Bronchial epithelial cell (primary cell): Measurements from ENCODE around the gene RFC4. TPM values are rescaled to one million over a fixed set of nuclear protein-coding genes. Genes with fewer than 3 reads are reported as not detected.

Experiments used
- DNase-seq: peaks from one replicate; pipeline ENCODE4 v3.0.0-alpha.2; 2010; ENCODE audit warnings: low read depth
- FAIRE-seq: peaks from 2 replicates; lab custom pipeline; 2011; peaks lifted over from hg19 to GRCh38; lab: Jason Lieb, UNC
- H3K27me3 ChIP-seq: 2 replicates; pipeline ENCODE4 v1.5.1; 2011; ENCODE audit warnings: low read length; ENCODE audit not compliant: control insufficient read depth, insufficient read depth
- H3K36me3 ChIP-seq: 2 replicates; pipeline ENCODE4 v1.5.1; 2011; ENCODE audit warnings: low read length; ENCODE audit not compliant: control insufficient read depth, insufficient read depth
- H3K4me3 ChIP-seq: 2 replicates; pipeline ENCODE4 v1.5.1; 2011; ENCODE audit warnings: mild to moderate bottlenecking, low read depth, low read length, control low read depth
- CTCF ChIP-seq: IDR thresholded peaks from 2 replicates; pipeline ENCODE4 v1.5.1; 2011; ENCODE audit warnings: mild to moderate bottlenecking, moderate library complexity, low read length, control low read depth, inconsistent platforms; ENCODE audit not compliant: insufficient read depth, severe bottlenecking
- total RNA-seq: library from RNA; depleted of rRNA; stranded (reverse); fragments of >200 nt; gene quantifications from 2 replicates; pipeline ENCODE4 v1.2.1, GENCODE V29; 2014

Gene RFC4
- total RNA-seq, 1 donor from 2014 or later = 26.1 TPM

GRCh38 chr3:186760141-186760833, 46.0 kb downstream of the RFC4 start:
- H3K4me3 ChIP-seq = no peak overlapping the region
- TF ChIP-seq CTCF = no peak
- no peaks in the 10 kb centered on the region for H3K36me3 ChIP-seq
- FAIRE-seq (peak; percentile 40), DNase-seq (peak; percentile 99)
- H3K27me3 ChIP-seq = no peaks in the 10 kb centered on the region

- TF ChIP-seq CTCF = no peak
- Histone ChIP-seq H3K36me3 (no peaks in the 10 kb centered on the region), H3K27me3 (no peaks in the 10 kb centered on the region), H3K4me3 (no peak overlapping the region)
- FAIRE-seq (no peak), DNase-seq (no peak)
These were observed 46.9 kb downstream of the RFC4 start for GRCh38 chr3:186759231-186759930.

- no peaks in the 10 kb centered on the region for H3K27me3 ChIP-seq
- DNase-seq (no peak), FAIRE-seq (no peak)
These were observed 48.5 kb downstream of the RFC4 start for GRCh38 chr3:186757686-186758220.

GRCh38 chr3:186757214-186757613, 49.1 kb downstream of the RFC4 start:
- no peak for TF ChIP-seq CTCF
- DNase-seq (no peak), FAIRE-seq (no peak)
- Histone ChIP-seq H3K36me3 (no peaks in the 10 kb centered on the region), H3K4me3 (no peak overlapping the region), H3K27me3 (no peaks in the 10 kb centered on the region)

More at GRCh38 chr3:186757686-186758220, 48.5 kb downstream of the RFC4 start:
- no peak overlapping the region for H3K4me3 ChIP-seq
- no peaks in the 10 kb centered on the region for H3K36me3 ChIP-seq
- TF ChIP-seq CTCF = no peak

GRCh38 chr3:186754871-186755270, 51.4 kb downstream of the RFC4 start:
- H3K27me3 ChIP-seq = no peaks in the 10 kb centered on the region
- H3K36me3 ChIP-seq = no peaks in the 10 kb centered on the region
- FAIRE-seq = no peak
- TF ChIP-seq CTCF = no peak
- no peak overlapping the region for H3K4me3 ChIP-seq
- no peak for DNase-seq
